Measurements from ENCODE around the gene TGFBI.

Gene TGFBI

GRCh38 chr5:136001466-136001981, 27.3 kb upstream of the TGFBI start:
- DNase-seq: no peak

GRCh38 chr5:136004436-136004835, 24.4 kb upstream of the TGFBI start:
- no peak for DNase-seq

GRCh38 chr5:136005476-136005875, 23.3 kb upstream of the TGFBI start:
- no peak for DNase-seq

- no peak for DNase-seq
Measured at GRCh38 chr5:136006164-136006563, 22.6 kb upstream of the TGFBI start.

- no peak for DNase-seq
Measured at GRCh38 chr5:136006761-136007251, 22.0 kb upstream of the TGFBI start.

- no peak for DNase-seq
Measured at GRCh38 chr5:136007271-136007670, 21.5 kb upstream of the TGFBI start.

- DNase-seq: no peak
Measured at GRCh38 chr5:136011414-136012001, 17.3 kb upstream of the TGFBI start.

GRCh38 chr5:136012041-136012804, 16.6 kb upstream of the TGFBI start:
- DNase-seq: no peak

- no peak for DNase-seq
Measured at GRCh38 chr5:136013559-136013958, 15.2 kb upstream of the TGFBI start.

- DNase-seq: no peak
Measured at GRCh38 chr5:136014049-136015002, 14.5 kb upstream of the TGFBI start.

- no peak for DNase-seq
Measured at GRCh38 chr5:136015003-136015375, 13.8 kb upstream of the TGFBI start.

- no peak for DNase-seq
Measured at GRCh38 chr5:136015966-136016650, 12.7 kb upstream of the TGFBI start.

GRCh38 chr5:136016945-136017530, 11.8 kb upstream of the TGFBI start:
- DNase-seq: peak in 36 of 56 donors; percentile 2 to 86 (median 28)

GRCh38 chr5:136018814-136019783, 9.7 kb upstream of the TGFBI start:
- no peak for DNase-seq

GRCh38 chr5:136020001-136020382, 8.8 kb upstream of the TGFBI start:
- DNase-seq: no peak

- DNase-seq: no peak
Measured at GRCh38 chr5:136020383-136021015, 8.3 kb upstream of the TGFBI start.

- no peak for DNase-seq
Measured at GRCh38 chr5:136021016-136021405, 7.8 kb upstream of the TGFBI start.

GRCh38 chr5:136022965-136023364, 5.8 kb upstream of the TGFBI start:
- no peak for DNase-seq
